Mesothelial cell of epicardium (in vitro differentiated cells): ENCODE results near the gene ERCC2. TPM values are rescaled to one million over a fixed set of nuclear protein-coding genes. Genes with fewer than 3 reads are reported as not detected.
A peak's percentile ranks its signal among the peaks of the same experiment; 100 is the strongest.

ENCODE experiments used
- DNase-seq, 2 experiments: peaks; one replicate each; pipeline ENCODE4 v3.0.0; 2021; ENCODE audit warnings: low spot score in 2 of 2; ENCODE audit not compliant: unreplicated experiment in 2 of 2
- H3K27ac Mint-ChIP-seq: 2 replicates; pipeline ENCODE4 v1.8.0; 2021; ENCODE audit warnings: mixed read lengths
- H3K27me3 Mint-ChIP-seq: 2 replicates; pipeline ENCODE4 v1.8.0; 2021; ENCODE audit warnings: low read depth, mixed read lengths
- H3K36me3 Mint-ChIP-seq: 2 replicates; pipeline ENCODE4 v1.8.0; 2021; ENCODE audit warnings: mixed read lengths
- H3K4me1 Mint-ChIP-seq: 2 replicates; pipeline ENCODE4 v1.8.0; 2021; ENCODE audit warnings: mixed read lengths
- H3K4me3 Mint-ChIP-seq: 2 replicates; pipeline ENCODE4 v1.8.0; 2021; ENCODE audit warnings: mild to moderate bottlenecking, moderate library complexity, mixed read lengths
- H3K9me3 Mint-ChIP-seq: 2 replicates; pipeline ENCODE4 v1.8.0; 2021; ENCODE audit warnings: mixed read lengths
- total RNA-seq: library from RNA; stranded (reverse); gene quantifications from 3 replicates; pipeline ENCODE4 v1.2.1, GENCODE V29; 2021
- TF ChIP-seq, protein P1 (sequence below): fragments of 200-600 bp; sonication (generic); IDR thresholded peaks from one replicate; pipeline ENCODE4 v1.5.0; 2021; ENCODE audit warnings: antibody characterized with exemption; ENCODE audit not compliant: unreplicated experiment

Gene ERCC2
- total RNA-seq, 1 donor from 2014 or later: 62.7 TPM

DNA sequence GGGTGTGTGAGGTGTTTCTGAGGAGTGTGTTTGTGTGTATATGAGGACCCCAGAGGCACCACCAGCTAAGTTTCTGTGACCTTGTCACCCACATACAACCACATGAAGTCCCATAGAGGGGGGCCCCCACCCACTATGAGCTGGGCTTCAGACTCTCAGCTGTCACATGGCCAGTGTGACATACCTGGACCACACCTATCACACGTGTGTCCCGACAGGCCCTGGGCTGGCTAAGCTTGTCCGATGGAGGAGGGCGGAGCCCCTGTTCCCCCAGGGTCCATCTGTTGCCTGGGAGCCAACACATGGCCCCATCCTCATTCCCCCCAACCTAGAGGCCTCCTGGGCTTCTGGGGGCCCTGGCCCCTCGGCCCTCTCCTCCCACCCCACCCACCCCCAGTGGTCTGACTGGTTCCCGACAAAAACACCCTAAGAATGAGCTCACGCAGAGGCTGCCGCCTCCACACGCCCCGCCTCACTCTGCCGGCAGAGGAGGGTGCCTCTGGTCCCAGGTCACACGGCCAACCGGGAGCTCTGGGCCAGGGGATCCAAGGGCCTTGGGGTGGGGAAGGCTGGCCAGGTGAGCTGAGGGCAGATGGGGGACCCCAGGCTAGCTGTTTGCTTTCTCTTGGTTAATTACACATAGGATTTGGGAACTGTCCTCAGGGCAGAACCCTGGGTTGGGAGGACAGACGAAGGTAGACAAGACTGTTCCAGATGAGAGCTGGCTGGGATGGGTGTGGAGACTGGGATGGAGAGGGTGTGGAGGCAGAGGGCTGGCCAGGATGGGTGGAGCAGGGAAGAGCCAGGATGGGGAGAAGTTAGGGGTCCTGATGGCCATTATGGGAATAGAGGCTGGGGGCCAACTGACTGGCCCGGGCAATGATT lies 25.5 kb downstream of the ERCC2 start:
- no peak for DNase-seq
- TF ChIP-seq, protein P1, sequence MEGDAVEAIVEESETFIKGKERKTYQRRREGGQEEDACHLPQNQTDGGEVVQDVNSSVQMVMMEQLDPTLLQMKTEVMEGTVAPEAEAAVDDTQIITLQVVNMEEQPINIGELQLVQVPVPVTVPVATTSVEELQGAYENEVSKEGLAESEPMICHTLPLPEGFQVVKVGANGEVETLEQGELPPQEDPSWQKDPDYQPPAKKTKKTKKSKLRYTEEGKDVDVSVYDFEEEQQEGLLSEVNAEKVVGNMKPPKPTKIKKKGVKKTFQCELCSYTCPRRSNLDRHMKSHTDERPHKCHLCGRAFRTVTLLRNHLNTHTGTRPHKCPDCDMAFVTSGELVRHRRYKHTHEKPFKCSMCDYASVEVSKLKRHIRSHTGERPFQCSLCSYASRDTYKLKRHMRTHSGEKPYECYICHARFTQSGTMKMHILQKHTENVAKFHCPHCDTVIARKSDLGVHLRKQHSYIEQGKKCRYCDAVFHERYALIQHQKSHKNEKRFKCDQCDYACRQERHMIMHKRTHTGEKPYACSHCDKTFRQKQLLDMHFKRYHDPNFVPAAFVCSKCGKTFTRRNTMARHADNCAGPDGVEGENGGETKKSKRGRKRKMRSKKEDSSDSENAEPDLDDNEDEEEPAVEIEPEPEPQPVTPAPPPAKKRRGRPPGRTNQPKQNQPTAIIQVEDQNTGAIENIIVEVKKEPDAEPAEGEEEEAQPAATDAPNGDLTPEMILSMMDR: no peak
- no peak overlapping the region for H3K27ac Mint-ChIP-seq
- H3K27me3 Mint-ChIP-seq: peaks cover 26% of the 10 kb centered on the region
- H3K9me3 Mint-ChIP-seq: no peaks in the 10 kb centered on the region
- H3K36me3 Mint-ChIP-seq: peaks cover 6% of the 10 kb centered on the region
- H3K4me1 Mint-ChIP-seq: peaks cover 5% of the 10 kb centered on the region
- no peak overlapping the region for H3K4me3 Mint-ChIP-seq

DNA sequence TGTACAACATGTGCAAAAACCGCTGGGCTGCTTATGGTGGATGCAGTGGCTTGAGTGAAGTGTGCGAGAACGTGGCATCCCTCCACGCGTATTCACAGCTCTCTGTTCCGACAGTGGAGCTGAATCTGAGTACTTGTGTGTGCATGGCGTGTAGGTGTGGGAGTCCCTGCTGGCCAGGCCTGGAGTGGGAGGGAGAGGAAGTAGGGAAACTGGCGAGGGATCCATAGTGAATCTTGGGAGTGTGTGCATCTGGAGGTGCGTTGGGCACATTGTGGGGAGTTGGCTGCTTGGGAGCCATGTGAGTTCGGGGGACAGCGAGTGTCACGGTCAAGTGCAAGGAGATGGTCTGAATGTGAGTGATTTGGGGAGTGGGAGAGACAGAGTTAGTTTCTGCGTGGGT lies 27.5 kb downstream of the ERCC2 start:
- H3K36me3 Mint-ChIP-seq: no peaks in the 10 kb centered on the region

DNA sequence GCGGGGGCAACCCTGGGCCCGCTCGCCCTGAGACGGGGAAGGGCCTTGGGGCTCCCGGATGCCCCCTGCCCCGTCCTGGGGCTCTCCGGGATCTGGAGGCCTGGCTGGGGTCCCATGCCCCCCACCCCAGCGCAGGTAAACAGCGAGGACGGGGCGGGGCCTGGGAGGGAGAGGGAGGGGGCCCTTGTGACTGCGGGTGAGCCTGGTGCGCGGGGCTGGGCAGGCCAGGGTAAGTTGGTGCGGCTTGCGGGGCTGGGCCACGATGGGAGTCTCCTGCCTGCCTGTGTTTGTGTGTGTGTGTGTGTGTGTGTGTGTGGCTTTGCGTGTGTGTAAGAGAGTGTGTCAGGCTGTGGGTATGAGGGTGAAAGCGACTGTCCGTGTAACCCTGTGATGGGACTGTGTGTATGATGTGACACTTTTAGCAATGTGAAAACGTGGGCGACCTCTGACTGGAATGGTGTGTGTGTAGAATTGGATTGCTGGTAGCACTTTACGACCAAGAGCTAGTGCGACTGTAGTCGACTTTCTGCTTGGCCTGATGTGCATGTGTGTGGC lies 29.4 kb downstream of the ERCC2 start:
- Mint-ChIP-seq H3K4me1 (peaks cover 5% of the 10 kb centered on the region), H3K4me3 (no peak overlapping the region), H3K36me3 (no peaks in the 10 kb centered on the region), H3K9me3 (no peaks in the 10 kb centered on the region), H3K27ac (no peak overlapping the region), H3K27me3 (peaks cover 16% of the 10 kb centered on the region)
- TF ChIP-seq, protein P1: no peak
- DNase-seq: no peak

More for the DNA sequence above, 27.5 kb downstream of the ERCC2 start:
- H3K27me3 Mint-ChIP-seq: peaks cover 26% of the 10 kb centered on the region
- H3K27ac Mint-ChIP-seq: no peak overlapping the region
- no peak for DNase-seq
- TF ChIP-seq, protein P1: no peak
- no peak overlapping the region for H3K4me3 Mint-ChIP-seq
- no peaks in the 10 kb centered on the region for H3K9me3 Mint-ChIP-seq
- H3K4me1 Mint-ChIP-seq: peaks cover 5% of the 10 kb centered on the region

DNA sequence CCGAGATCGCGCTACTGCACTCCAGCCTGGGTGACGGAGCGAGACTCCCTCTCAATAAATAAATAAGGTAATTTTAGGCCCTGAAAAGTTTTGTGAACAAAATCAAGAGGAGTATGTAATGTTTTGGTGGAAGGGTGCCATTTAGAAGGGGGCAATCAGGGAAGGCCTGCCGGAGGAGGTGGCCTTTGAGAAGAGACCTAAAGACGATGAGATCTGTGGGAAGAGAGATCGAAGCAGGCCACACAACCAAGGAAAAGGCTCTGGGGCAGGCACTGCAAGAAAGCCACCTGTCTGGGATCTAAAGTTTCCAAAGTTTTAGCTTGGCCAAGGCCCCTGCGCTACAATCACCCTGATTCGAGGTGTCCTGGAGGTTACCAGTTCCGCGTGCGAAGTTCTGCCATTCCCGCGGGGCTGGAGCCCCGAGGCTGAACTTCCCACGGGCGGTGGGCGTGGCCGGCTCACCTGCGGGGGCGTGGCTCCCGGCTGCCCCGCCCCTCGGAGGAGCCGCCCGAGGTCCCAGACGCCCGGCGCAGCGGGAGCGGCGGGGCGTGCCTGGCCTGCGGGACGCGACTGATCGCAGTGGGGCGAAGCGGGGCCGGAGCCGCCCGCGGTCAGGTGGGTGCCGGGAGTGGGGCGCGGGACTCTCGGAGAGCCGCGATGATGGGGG lies 30.0 kb downstream of the ERCC2 start, which contains the start of gene KLC3:
Gene KLC3 (plus strand): TSS at position 519 of the 667 bp plus-strand sequence. CDS start 4,792 bp downstream, outside the sequence.
- TF ChIP-seq, protein P1: no peak
- Mint-ChIP-seq H3K27me3 (peaks cover 13% of the 10 kb centered on the region), H3K9me3 (no peaks in the 10 kb centered on the region), H3K27ac (no peak within 1 kb of the TSS), H3K4me1 (peaks cover 5% of the 10 kb centered on the region), H3K4me3 (peak within 1 kb of the TSS; percentile 59), H3K36me3 (no peaks in the 10 kb centered on the region)
- peak in 1 of 2 experiments; percentile 74 for DNase-seq

DNA sequence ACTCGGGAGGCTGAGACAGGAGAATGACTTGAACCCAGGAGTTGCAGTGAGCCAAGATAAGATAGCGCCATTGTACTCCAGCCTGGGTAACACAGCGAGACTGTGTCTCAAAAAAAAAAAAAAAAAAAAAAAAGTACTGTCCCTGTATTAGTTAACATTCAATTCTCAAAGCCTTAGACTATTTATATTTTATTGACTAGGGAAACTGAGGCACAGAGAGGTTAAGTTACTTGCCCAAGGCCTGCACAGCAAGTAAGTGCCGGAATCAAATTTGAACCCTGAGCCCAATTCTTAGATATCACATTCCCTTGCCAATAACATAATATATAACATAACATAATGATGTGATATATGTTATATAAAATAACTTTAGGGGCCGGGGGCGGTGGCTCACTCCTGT lies 30.7 kb downstream of the ERCC2 start:
- TF ChIP-seq, protein P1: no peak
- peaks cover 9% of the 10 kb centered on the region for H3K27me3 Mint-ChIP-seq
- H3K36me3 Mint-ChIP-seq: no peaks in the 10 kb centered on the region
- H3K9me3 Mint-ChIP-seq: no peaks in the 10 kb centered on the region
- DNase-seq: no peak
- H3K4me3 Mint-ChIP-seq: no peak overlapping the region
- H3K27ac Mint-ChIP-seq: no peak overlapping the region
- peaks cover 2% of the 10 kb centered on the region for H3K4me1 Mint-ChIP-seq
